ENCODE data around the gene ATXN1.

- TF ChIP-seq POLR2A (IDR thresholded peaks at IDR 0.05) (no peak), CTCF (IDR thresholded peaks at IDR 0.05) (no peak), EP300 (IDR thresholded peaks at IDR 0.05) (no peak)
Measured at GRCh38 chr6:16292432-16292831, 468.8 kb downstream of the ATXN1 start.
